ENCODE measurements around the gene MRPL20.

The MRPL20 gene

GRCh38 chr1:1433804-1434130 is 26.7 kb upstream of the MRPL20 start:
- no peak for TF ChIP-seq CTCF (IDR thresholded peaks at IDR 0.05; ENCODE audit: unreplicated experiment in 3 of 3)
- Mint-ChIP-seq H3K4me1 (peaks cover 34% of the 10 kb centered on the region), H3K4me3 (peak overlapping the region; percentile 32 to 61 (median 38)), H3K27me3 (ENCODE audit: low read depth) (no peaks in the 10 kb centered on the region), H3K9me3 (no peaks in the 10 kb centered on the region), H3K27ac (peak overlapping the region; percentile 56 to 92 (median 91)), H3K36me3 (ENCODE audit: low read depth) (no peaks in the 10 kb centered on the region)

- TF ChIP-seq CTCF (IDR thresholded peaks at IDR 0.05; ENCODE audit: unreplicated experiment in 3 of 3), result no peak
- H3K4me1 Mint-ChIP-seq, result peaks cover 37% of the 10 kb centered on the region
- peak overlapping the region; percentile 38 to 61 (median 60) for H3K4me3 Mint-ChIP-seq
- H3K27me3 Mint-ChIP-seq (ENCODE audit: low read depth), result no peaks in the 10 kb centered on the region
- no peaks in the 10 kb centered on the region for H3K36me3 Mint-ChIP-seq (ENCODE audit: low read depth)
- peak overlapping the region; percentile 91 to 92 (median 91) for H3K27ac Mint-ChIP-seq
- H3K9me3 Mint-ChIP-seq, result no peaks in the 10 kb centered on the region
These were observed 26.1 kb upstream of the MRPL20 start for GRCh38 chr1:1432951-1433803.

GRCh38 chr1:1432274-1432950 is 25.3 kb upstream of the MRPL20 start:
- H3K27me3 Mint-ChIP-seq (ENCODE audit: low read depth), result no peaks in the 10 kb centered on the region
- TF ChIP-seq CTCF (IDR thresholded peaks at IDR 0.05; ENCODE audit: unreplicated experiment in 3 of 3), result no peak
- no peaks in the 10 kb centered on the region for H3K36me3 Mint-ChIP-seq (ENCODE audit: low read depth)
- peaks cover 37% of the 10 kb centered on the region for H3K4me1 Mint-ChIP-seq
- H3K9me3 Mint-ChIP-seq, result no peaks in the 10 kb centered on the region
- peak overlapping the region; percentile 90 to 97 (median 91) for H3K27ac Mint-ChIP-seq
- H3K4me3 Mint-ChIP-seq, result peak overlapping the region; percentile 41 to 76 (median 52)

GRCh38 chr1:1431845-1432273 is 24.8 kb upstream of the MRPL20 start:
- no peak for TF ChIP-seq CTCF (IDR thresholded peaks at IDR 0.05; ENCODE audit: unreplicated experiment in 3 of 3)
- H3K4me3 Mint-ChIP-seq, result peak overlapping the region; percentile 41 to 76 (median 52)
- H3K9me3 Mint-ChIP-seq, result no peaks in the 10 kb centered on the region
- peaks cover 37% of the 10 kb centered on the region for H3K4me1 Mint-ChIP-seq
- no peaks in the 10 kb centered on the region for H3K36me3 Mint-ChIP-seq (ENCODE audit: low read depth)
- peak overlapping the region; percentile 90 to 97 (median 91) for H3K27ac Mint-ChIP-seq
- H3K27me3 Mint-ChIP-seq (ENCODE audit: low read depth), result no peaks in the 10 kb centered on the region

- TF ChIP-seq CTCF (IDR thresholded peaks at IDR 0.05; ENCODE audit: unreplicated experiment in 3 of 3), result no peak
- Mint-ChIP-seq H3K4me1 (peaks cover 37% of the 10 kb centered on the region), H3K27ac (peak overlapping the region; percentile 95 to 99 (median 98)), H3K9me3 (no peaks in the 10 kb centered on the region), H3K27me3 (ENCODE audit: low read depth) (no peaks in the 10 kb centered on the region), H3K4me3 (peak overlapping the region; percentile 34 to 45 (median 42)), H3K36me3 (ENCODE audit: low read depth) (no peaks in the 10 kb centered on the region)
These were observed 24.1 kb upstream of the MRPL20 start for GRCh38 chr1:1430992-1431844.

Data from nephron (organoid).